Tibial artery (tissue), 4 donors: ENCODE measurements around the gene CRTC1.

ENCODE experiments used
- DNase-seq, 2 donors: peaks; one replicate each; pipeline ENCODE4 v3.0.0-alpha.2; 2019
- H3K27ac ChIP-seq, 2 donors: fragments of 200-600 bp; sonication (generic) in 1 of 2; 1 replicate in 1 of 2; 2 replicates in 1 of 2; pipeline ENCODE4 v1.5.1; 2018 to 2019; ENCODE audit warnings: mild to moderate bottlenecking in 1 of 2
- H3K27me3 ChIP-seq, 2 donors: fragments of 200-600 bp; sonication (generic) in 1 of 2; one replicate each; pipeline versions ENCODE4 v1.5.1 to v1.6.0; 2016 to 2019
- H3K36me3 ChIP-seq, 3 donors: fragments of 200-600 bp; sonication (generic) in 2 of 3; one replicate each; pipeline ENCODE4 v1.5.1; 2016 to 2019; ENCODE audit warnings: mild to moderate bottlenecking in 2 of 3
- H3K4me1 ChIP-seq, 4 donors: fragments of 200-600 bp; sonication (generic) in 2 of 4; 1 replicate in 3 of 4; 2 replicates in 1 of 4; pipeline ENCODE4 v1.5.1; 2016 to 2019
- H3K4me3 ChIP-seq, 2 donors: fragments of 200-600 bp; sonication (generic) in 1 of 2; 1 replicate in 1 of 2; 2 replicates in 1 of 2; pipeline ENCODE4 v1.5.1; 2018 to 2019; ENCODE audit warnings: mild to moderate bottlenecking in 2 of 2
- H3K9me3 ChIP-seq, 3 donors: fragments of 200-600 bp; sonication (generic) in 1 of 3; one replicate each; pipeline ENCODE4 v1.5.1; 2016 to 2019
- CTCF ChIP-seq, 2 experiments: fragments of 200-600 bp in 1 of 2; fragments of 450-650 bp in 1 of 2; IDR thresholded peaks; one replicate each; pipeline ENCODE4 v1.5.1; 2017 to 2019; ENCODE audit warnings: antibody characterized with exemption in 2 of 2, mild to moderate bottlenecking in 1 of 2, moderate library complexity in 1 of 2
- intact Hi-C: fragments of 100-400 bp; cut with DNase I; formaldehyde crosslinking; loops from one replicate; pipeline ENCODE4 v1.15.0; 2023; ENCODE audit warnings: low total_unique reads

Gene CRTC1

GRCh38 chr19:18669524-18669817, 14.0 kb upstream of the CRTC1 start:
- TF ChIP-seq CTCF (IDR thresholded peaks at IDR 0.05): no peak
- Histone ChIP-seq H3K27ac (peak overlapping the region; percentile 80 to 99), H3K9me3 (no peaks in the 10 kb centered on the region), H3K36me3 (peaks cover 32 to 62% (median 40%) of the 10 kb centered on the region in 3 donors), H3K4me3 (no peak overlapping the region), H3K27me3 (no peaks in the 10 kb centered on the region), H3K4me1 (peaks cover 0 to 85% (median 49%) of the 10 kb centered on the region in 4 donors)
- intact Hi-C loops: no loop called here
- no peak for DNase-seq

DNA sequence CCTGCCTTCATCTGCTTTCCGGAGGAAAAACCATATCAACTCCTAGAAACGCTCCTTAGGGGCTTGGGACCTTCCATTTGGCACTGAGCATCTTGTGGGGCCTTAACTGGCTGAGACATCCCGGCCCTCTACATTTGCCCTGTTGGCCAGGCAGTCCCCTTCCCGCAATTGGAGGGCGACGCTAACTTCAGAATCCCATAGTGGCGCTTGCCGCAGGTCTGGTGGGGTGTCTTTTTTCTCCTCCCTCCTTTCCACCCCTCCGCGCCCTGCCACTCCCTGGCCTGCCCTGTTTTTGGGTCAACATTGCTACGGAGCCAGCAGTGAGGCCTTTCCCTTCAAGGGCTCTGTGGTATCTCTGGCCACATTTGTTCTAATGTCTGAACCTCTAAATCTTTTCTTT, 13.6 kb upstream of the CRTC1 start:
- intact Hi-C loops: loop anchor here (5.0 kb wide), 1 partner anchor 73 kb away; no protein-coding TSS in a partner anchor
- H3K36me3 ChIP-seq: peaks cover 29 to 58% (median 36%) of the 10 kb centered on the region in 3 donors
- TF ChIP-seq CTCF (IDR thresholded peaks at IDR 0.05): no peak
- no peaks in the 10 kb centered on the region for H3K9me3 ChIP-seq
- peaks cover 0 to 85% (median 49%) of the 10 kb centered on the region in 4 donors for H3K4me1 ChIP-seq
- peak in 1 of 2 donors; percentile 66 for DNase-seq
- peak overlapping the region; percentile 80 to 99 for H3K27ac ChIP-seq
- no peak overlapping the region for H3K4me3 ChIP-seq
- no peaks in the 10 kb centered on the region for H3K27me3 ChIP-seq

- DNase-seq: no peak
- peaks cover 0 to 82% (median 48%) of the 10 kb centered on the region in 4 donors for H3K4me1 ChIP-seq
- peak overlapping the region; percentile 80 to 99 for H3K27ac ChIP-seq
- intact Hi-C loops: loop anchor here (5.0 kb wide), 1 partner anchor 73 kb away; no protein-coding TSS in a partner anchor
- H3K36me3 ChIP-seq: peaks cover 29 to 57% (median 33%) of the 10 kb centered on the region in 3 donors
- H3K9me3 ChIP-seq: no peaks in the 10 kb centered on the region
- TF ChIP-seq CTCF (IDR thresholded peaks at IDR 0.05): no peak
- H3K4me3 ChIP-seq: no peak overlapping the region
- H3K27me3 ChIP-seq: no peaks in the 10 kb centered on the region
These were observed 13.2 kb upstream of the CRTC1 start for GRCh38 chr19:18670312-18670711.

DNA sequence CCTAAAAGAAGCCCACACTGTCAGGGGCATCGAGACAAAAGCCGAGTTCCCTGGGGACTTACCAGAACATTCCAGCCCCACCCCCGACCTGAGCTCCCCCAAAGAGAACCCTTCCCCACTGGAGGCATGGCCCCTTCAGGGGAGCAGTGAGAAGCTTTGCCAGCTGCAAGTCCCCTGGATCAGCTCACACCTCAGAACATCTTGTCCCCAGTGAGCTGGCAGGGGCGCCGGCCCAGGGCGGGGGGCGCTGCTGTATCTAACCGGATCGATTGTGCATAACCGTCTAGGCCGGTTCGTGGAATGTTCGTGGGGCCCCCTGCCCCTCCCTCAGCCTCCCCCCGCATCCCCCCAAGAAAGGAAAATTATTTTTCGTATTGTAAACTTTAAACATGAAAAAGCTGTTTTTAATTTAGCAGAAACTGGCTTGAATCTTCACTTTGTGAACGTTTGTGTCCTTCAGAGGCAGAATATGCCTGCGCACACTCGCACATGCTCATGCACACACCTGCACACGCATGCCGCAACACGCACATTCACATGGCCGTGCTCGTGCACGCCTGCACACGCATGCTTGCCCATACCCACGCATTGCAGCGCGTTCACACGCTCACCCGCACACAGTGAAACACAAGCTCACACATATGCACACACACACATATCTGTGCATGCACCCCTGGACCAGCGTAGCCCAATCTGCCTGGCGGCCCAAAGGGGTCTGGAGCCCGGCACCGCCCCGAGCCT, 12.0 kb upstream of the CRTC1 start:
- Histone ChIP-seq H3K9me3 (no peaks in the 10 kb centered on the region), H3K27me3 (no peaks in the 10 kb centered on the region), H3K4me3 (no peak overlapping the region), H3K4me1 (peaks cover 0 to 71% (median 37%) of the 10 kb centered on the region in 4 donors), H3K27ac (peak overlapping the region; percentile 80 to 99), H3K36me3 (peaks cover 29 to 55% (median 32%) of the 10 kb centered on the region in 3 donors)
- no peak for TF ChIP-seq CTCF (IDR thresholded peaks at IDR 0.05)
- intact Hi-C loops: loop anchor here (5.0 kb wide), 1 partner anchor 74 kb away; no protein-coding TSS in a partner anchor
- peak in 1 of 2 donors; percentile 69 for DNase-seq

DNA sequence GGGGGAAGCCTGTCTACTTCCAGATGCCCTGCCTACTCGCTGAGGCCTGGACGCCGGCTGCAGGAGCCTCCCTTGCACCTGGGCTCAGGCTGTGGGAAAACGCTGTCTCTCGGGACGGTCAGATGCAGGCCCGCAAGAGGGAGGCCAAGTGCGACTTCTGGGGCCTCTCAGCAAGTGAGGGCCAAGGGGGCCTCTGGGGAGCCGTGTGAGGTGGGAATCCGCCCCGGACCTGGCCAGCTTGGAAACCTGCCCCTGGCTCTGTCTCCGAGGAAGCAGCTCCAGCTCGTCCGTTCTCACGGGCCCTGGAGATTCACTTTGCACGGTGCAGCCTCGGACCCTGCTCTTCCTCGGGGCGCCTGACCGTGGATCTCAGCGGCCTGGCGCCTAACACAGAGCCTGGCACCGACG, 11.4 kb upstream of the CRTC1 start:
- intact Hi-C loops: loop anchor here (5.0 kb wide), 1 partner anchor 75 kb away; no protein-coding TSS in a partner anchor
- Histone ChIP-seq H3K9me3 (no peaks in the 10 kb centered on the region), H3K27me3 (no peaks in the 10 kb centered on the region), H3K4me1 (peaks cover 0 to 65% (median 34%) of the 10 kb centered on the region in 4 donors), H3K36me3 (peaks cover 29 to 49% (median 32%) of the 10 kb centered on the region in 3 donors), H3K4me3 (peak overlapping the region; percentile 15 to 22), H3K27ac (peak overlapping the region; percentile 80 to 99)
- peak in 1 of 2 donors; percentile 77 for DNase-seq
- TF ChIP-seq CTCF (IDR thresholded peaks at IDR 0.05): no peak
